Neural progenitor cell (in vitro differentiated cells): ENCODE results near the gene NOD1. TPM values are rescaled to one million over a fixed set of nuclear protein-coding genes. Genes with fewer than 3 reads are reported as not detected.

Experiments used
- DNase-seq: peaks from one replicate; pipeline ENCODE4 v3.0.0-alpha.2; 2016; ENCODE audit warnings: low spot score
- H2AFZ ChIP-seq: fragments of 200-600 bp; sonication (generic); replicated peaks from 2 replicates; pipeline ENCODE4 v1.6.1; 2016; ENCODE audit warnings: antibody characterized with exemption
- H3F3A ChIP-seq: fragments of 200-600 bp; sonication (generic); 2 replicates; pipeline ENCODE4 v1.6.1; 2016; ENCODE audit warnings: antibody characterized with exemption, low read depth
- H3K27ac ChIP-seq: fragments of 200-600 bp; sonication (generic); 2 replicates; pipeline ENCODE4 v1.5.1; 2016; ENCODE audit warnings: mild to moderate bottlenecking
- H3K27me3 ChIP-seq: fragments of 200-600 bp; sonication (generic); 2 replicates; pipeline ENCODE4 v1.6.1; 2016; ENCODE audit warnings: mild to moderate bottlenecking, moderate library complexity
- H3K36me3 ChIP-seq: fragments of 200-600 bp; sonication (generic); 2 replicates; pipeline ENCODE4 v1.5.1; 2016
- H3K4me1 ChIP-seq: fragments of 200-600 bp; sonication (generic); 2 replicates; pipeline ENCODE4 v1.6.1; 2016; ENCODE audit warnings: mixed run types
- H3K4me2 ChIP-seq: fragments of 200-600 bp; sonication (generic); 2 replicates; pipeline ENCODE4 v1.6.1; 2016
- H3K4me3 ChIP-seq: fragments of 200-600 bp; sonication (generic); 2 replicates; pipeline ENCODE4 v1.5.1; 2016
- H3K79me2 ChIP-seq: fragments of 200-600 bp; sonication (generic); 2 replicates; pipeline ENCODE4 v1.6.1; 2016; ENCODE audit warnings: low read depth
- H3K9ac ChIP-seq: fragments of 200-600 bp; sonication (generic); 2 replicates; pipeline ENCODE4 v1.6.1; 2016
- H3K9me3 ChIP-seq: fragments of 200-600 bp; sonication (generic); 2 replicates; pipeline ENCODE4 v1.5.1; 2016; ENCODE audit warnings: low read depth
- H4K20me1 ChIP-seq: fragments of 200-600 bp; sonication (generic); 2 replicates; pipeline ENCODE4 v1.6.1; 2016; ENCODE audit warnings: low read depth
- H3K27ac Mint-ChIP-seq: 3 replicates; pipeline ENCODE4 v1.8.0; 2021; ENCODE audit warnings: mixed read lengths
- H3K27me3 Mint-ChIP-seq: 2 replicates; pipeline ENCODE4 v1.8.0; 2022; ENCODE audit warnings: low read depth, mild to moderate bottlenecking, inconsistent platforms, moderate library complexity, mixed read lengths; ENCODE audit not compliant: insufficient read depth
- H3K36me3 Mint-ChIP-seq: 3 replicates; pipeline ENCODE4 v1.8.0; 2021; ENCODE audit warnings: mixed read lengths
- H3K4me1 Mint-ChIP-seq: 3 replicates; pipeline ENCODE4 v1.8.0; 2021; ENCODE audit warnings: mixed read lengths
- H3K4me3 Mint-ChIP-seq: 3 replicates; pipeline ENCODE4 v1.8.0; 2021; ENCODE audit warnings: mild to moderate bottlenecking, moderate library complexity, mixed read lengths
- H3K9me3 Mint-ChIP-seq: 3 replicates; pipeline ENCODE4 v1.8.0; 2020; ENCODE audit warnings: mixed read lengths
- CTCF ChIP-seq: fragments of 200-600 bp; sonication (generic); IDR thresholded peaks from 2 replicates; pipeline ENCODE4 v1.5.1; 2017; ENCODE audit warnings: antibody characterized with exemption, mild to moderate bottlenecking
- EZH2 ChIP-seq: fragments of 200-600 bp; sonication (generic); IDR thresholded peaks from 2 replicates; pipeline ENCODE4 v1.6.1; 2017; ENCODE audit warnings: antibody characterized with exemption, mild to moderate bottlenecking, moderate library complexity
- EZH2phosphoT487 ChIP-seq: fragments of 200-600 bp; sonication (generic); IDR thresholded peaks from 2 replicates; pipeline ENCODE4 v1.6.1; 2017; ENCODE audit warnings: antibody characterized with exemption
- total RNA-seq: library from RNA; depleted of rRNA; stranded (reverse); fragments of >200 nt; gene quantifications from 2 replicates; pipeline ENCODE4 v1.2.3, GENCODE V29; 2015; ENCODE audit warnings: low replicate concordance

The NOD1 gene
- total RNA-seq, 1 donor from 2014 or later: 5.0 TPM

- Histone ChIP-seq H3K27me3 (no peaks in the 10 kb centered on the region), H3K9me3 (no peaks in the 10 kb centered on the region), H3K79me2 (no peaks in the 10 kb centered on the region), H3K4me2 (no peak overlapping the region), H3F3A (peaks cover 15% of the 10 kb centered on the region), H2AFZ (no peak overlapping the region), H3K4me3 (no peak overlapping the region), H3K4me1 (peaks cover 6% of the 10 kb centered on the region), H3K9ac (no peak overlapping the region), H3K36me3 (no peaks in the 10 kb centered on the region), H4K20me1 (no peaks in the 10 kb centered on the region), H3K27ac (no peak overlapping the region)
- Mint-ChIP-seq H3K27ac (no peak overlapping the region), H3K4me1 (no peaks in the 10 kb centered on the region), H3K4me3 (no peak overlapping the region), H3K36me3 (peaks cover 1% of the 10 kb centered on the region), H3K9me3 (peaks cover 7% of the 10 kb centered on the region), H3K27me3 (peaks cover 3% of the 10 kb centered on the region)
- no peak for TF ChIP-seq EZH2
- no peak for TF ChIP-seq CTCF
- no peak for TF ChIP-seq EZH2phosphoT487
- DNase-seq: no peak
Measured at GRCh38 chr7:30411173-30411572, 67.4 kb downstream of the NOD1 start.

- Histone ChIP-seq H4K20me1 (no peaks in the 10 kb centered on the region), H3K79me2 (no peaks in the 10 kb centered on the region), H2AFZ (no peak overlapping the region), H3K27me3 (no peaks in the 10 kb centered on the region), H3K9me3 (no peaks in the 10 kb centered on the region), H3K36me3 (no peaks in the 10 kb centered on the region), H3K9ac (no peak overlapping the region), H3K4me3 (no peak overlapping the region), H3K4me2 (no peak overlapping the region), H3F3A (no peaks in the 10 kb centered on the region), H3K27ac (no peak overlapping the region), H3K4me1 (no peaks in the 10 kb centered on the region)
- no peak for TF ChIP-seq CTCF
- TF ChIP-seq EZH2: no peak
- TF ChIP-seq EZH2phosphoT487: no peak
- DNase-seq: no peak
- Mint-ChIP-seq H3K36me3 (no peaks in the 10 kb centered on the region), H3K4me3 (no peak overlapping the region), H3K9me3 (no peaks in the 10 kb centered on the region), H3K4me1 (no peaks in the 10 kb centered on the region), H3K27me3 (peaks cover 3% of the 10 kb centered on the region), H3K27ac (no peak overlapping the region)
Measured at GRCh38 chr7:30406664-30407425, 71.7 kb downstream of the NOD1 start.

- TF ChIP-seq EZH2phosphoT487: no peak
- no peak for TF ChIP-seq CTCF
- no peak for TF ChIP-seq EZH2
- no peak overlapping the region for H3K4me3 Mint-ChIP-seq
- Histone ChIP-seq H3K4me3 (no peak overlapping the region), H3F3A (no peaks in the 10 kb centered on the region), H3K27ac (no peak overlapping the region), H3K9ac (no peak overlapping the region), H3K4me1 (no peaks in the 10 kb centered on the region), H4K20me1 (no peaks in the 10 kb centered on the region), H3K27me3 (no peaks in the 10 kb centered on the region), H3K4me2 (no peak overlapping the region), H3K36me3 (no peaks in the 10 kb centered on the region), H3K9me3 (no peaks in the 10 kb centered on the region), H3K79me2 (no peaks in the 10 kb centered on the region), H2AFZ (no peak overlapping the region)
- no peak overlapping the region for H3K27ac Mint-ChIP-seq
- H3K36me3 Mint-ChIP-seq: no peaks in the 10 kb centered on the region
- no peaks in the 10 kb centered on the region for H3K4me1 Mint-ChIP-seq
- H3K9me3 Mint-ChIP-seq: no peaks in the 10 kb centered on the region
- DNase-seq: no peak
- peaks cover 3% of the 10 kb centered on the region for H3K27me3 Mint-ChIP-seq
Measured at GRCh38 chr7:30405179-30405578, 73.4 kb downstream of the NOD1 start.
